ENCODE results near the gene CD48.

DNA sequence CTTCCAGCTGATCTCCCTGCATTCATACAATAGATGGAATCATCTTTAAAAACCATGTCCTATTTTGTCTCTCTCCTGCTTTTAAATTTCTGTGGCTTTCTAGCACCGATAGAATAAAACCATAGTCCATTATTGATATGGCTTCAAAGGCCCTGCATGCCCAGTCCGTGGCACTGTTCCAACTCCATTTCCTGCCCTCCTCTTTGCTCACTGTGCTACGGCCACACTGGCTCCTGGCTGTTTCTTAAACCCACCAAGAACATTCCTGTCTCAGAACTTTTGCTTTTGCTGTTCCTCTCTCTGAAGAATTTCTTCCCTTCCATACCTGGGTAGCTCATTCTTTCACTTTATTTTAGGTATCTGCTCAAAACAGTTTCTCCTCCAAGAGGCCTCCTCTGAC is 72.0 kb downstream of the CD48 start:
- TF ChIP-seq POLR2A (IDR thresholded peaks at IDR 0.05; ENCODE audit: low read depth), result no peak
- TF ChIP-seq, protein P1, sequence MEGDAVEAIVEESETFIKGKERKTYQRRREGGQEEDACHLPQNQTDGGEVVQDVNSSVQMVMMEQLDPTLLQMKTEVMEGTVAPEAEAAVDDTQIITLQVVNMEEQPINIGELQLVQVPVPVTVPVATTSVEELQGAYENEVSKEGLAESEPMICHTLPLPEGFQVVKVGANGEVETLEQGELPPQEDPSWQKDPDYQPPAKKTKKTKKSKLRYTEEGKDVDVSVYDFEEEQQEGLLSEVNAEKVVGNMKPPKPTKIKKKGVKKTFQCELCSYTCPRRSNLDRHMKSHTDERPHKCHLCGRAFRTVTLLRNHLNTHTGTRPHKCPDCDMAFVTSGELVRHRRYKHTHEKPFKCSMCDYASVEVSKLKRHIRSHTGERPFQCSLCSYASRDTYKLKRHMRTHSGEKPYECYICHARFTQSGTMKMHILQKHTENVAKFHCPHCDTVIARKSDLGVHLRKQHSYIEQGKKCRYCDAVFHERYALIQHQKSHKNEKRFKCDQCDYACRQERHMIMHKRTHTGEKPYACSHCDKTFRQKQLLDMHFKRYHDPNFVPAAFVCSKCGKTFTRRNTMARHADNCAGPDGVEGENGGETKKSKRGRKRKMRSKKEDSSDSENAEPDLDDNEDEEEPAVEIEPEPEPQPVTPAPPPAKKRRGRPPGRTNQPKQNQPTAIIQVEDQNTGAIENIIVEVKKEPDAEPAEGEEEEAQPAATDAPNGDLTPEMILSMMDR (IDR thresholded peaks at IDR 0.05), result no peak
